ENCODE results near the gene HAPLN1. TPM values are rescaled to one million over a fixed set of nuclear protein-coding genes. Genes with fewer than 3 reads are reported as not detected.
"Not testable (repeated sequence)": the region's sequence is repeated elsewhere in the genome, so short reads cannot be mapped to it uniquely, and the experiment has no call there.

The HAPLN1 gene
- total RNA-seq, 1 donor from 2014 or later, result 114 TPM

DNA sequence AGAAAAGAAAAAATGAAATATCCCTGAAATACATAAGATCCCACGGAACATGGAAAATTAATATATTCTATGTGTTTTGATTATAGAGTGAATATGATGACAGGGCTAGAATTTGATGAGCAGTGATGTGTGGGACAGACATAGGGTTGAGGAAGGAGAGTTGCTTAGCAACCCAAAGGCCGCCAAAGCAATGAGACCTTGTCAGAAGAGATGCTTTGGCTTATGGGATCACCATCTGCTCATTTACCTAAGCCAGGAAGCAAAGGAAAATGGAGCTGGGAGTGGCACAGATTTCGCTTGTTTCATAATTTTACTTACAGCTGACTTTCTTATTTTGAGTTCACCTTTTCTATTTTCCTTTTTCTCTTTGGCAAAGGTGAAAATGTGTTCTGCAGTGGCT lies 20.9 kb upstream of the HAPLN1 start:
- TF ChIP-seq, protein P1, sequence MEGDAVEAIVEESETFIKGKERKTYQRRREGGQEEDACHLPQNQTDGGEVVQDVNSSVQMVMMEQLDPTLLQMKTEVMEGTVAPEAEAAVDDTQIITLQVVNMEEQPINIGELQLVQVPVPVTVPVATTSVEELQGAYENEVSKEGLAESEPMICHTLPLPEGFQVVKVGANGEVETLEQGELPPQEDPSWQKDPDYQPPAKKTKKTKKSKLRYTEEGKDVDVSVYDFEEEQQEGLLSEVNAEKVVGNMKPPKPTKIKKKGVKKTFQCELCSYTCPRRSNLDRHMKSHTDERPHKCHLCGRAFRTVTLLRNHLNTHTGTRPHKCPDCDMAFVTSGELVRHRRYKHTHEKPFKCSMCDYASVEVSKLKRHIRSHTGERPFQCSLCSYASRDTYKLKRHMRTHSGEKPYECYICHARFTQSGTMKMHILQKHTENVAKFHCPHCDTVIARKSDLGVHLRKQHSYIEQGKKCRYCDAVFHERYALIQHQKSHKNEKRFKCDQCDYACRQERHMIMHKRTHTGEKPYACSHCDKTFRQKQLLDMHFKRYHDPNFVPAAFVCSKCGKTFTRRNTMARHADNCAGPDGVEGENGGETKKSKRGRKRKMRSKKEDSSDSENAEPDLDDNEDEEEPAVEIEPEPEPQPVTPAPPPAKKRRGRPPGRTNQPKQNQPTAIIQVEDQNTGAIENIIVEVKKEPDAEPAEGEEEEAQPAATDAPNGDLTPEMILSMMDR (IDR thresholded peaks at IDR 0.05), result no peak
- Mint-ChIP-seq H3K4me1 (ENCODE audit: unreplicated experiment) (peaks cover 29% of the 10 kb centered on the region), H3K27ac (ENCODE audit: unreplicated experiment) (no peak overlapping the region), H3K4me3 (ENCODE audit: unreplicated experiment) (no peak overlapping the region), H3K36me3 (ENCODE audit: unreplicated experiment) (peaks cover 2% of the 10 kb centered on the region), H3K9me3 (ENCODE audit: unreplicated experiment) (no peaks in the 10 kb centered on the region), H3K27me3 (ENCODE audit: unreplicated experiment) (no peaks in the 10 kb centered on the region)
- DNase-seq (ENCODE audit: extremely low spot score, unreplicated experiment), result no peak

DNA sequence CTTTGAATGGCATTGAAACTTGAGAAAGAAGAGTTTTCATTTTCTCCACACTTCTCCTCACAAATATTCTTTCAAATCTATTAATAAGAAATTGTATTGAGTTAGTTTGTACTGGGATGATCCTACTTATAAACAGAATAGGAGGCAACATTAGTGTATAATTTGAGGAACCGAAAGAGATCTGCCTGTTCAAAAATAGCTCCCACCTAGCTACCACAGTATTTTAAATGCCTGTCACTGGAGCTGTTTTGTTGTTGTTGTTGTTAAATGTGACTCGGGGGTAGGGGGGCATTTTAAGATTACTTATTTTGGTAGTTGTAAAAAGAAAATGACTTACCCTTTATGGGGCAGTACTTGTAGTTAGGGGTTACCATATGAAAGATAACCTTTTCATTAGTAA lies 20.1 kb upstream of the HAPLN1 start:
- H3K27ac Mint-ChIP-seq (ENCODE audit: unreplicated experiment), result no peak overlapping the region
- TF ChIP-seq, protein P1 (IDR thresholded peaks at IDR 0.05), result no peak
- DNase-seq (ENCODE audit: extremely low spot score, unreplicated experiment), result no peak
- H3K9me3 Mint-ChIP-seq (ENCODE audit: unreplicated experiment), result no peaks in the 10 kb centered on the region
- peaks cover 2% of the 10 kb centered on the region for H3K36me3 Mint-ChIP-seq (ENCODE audit: unreplicated experiment)
- H3K4me3 Mint-ChIP-seq (ENCODE audit: unreplicated experiment), result no peak overlapping the region
- no peaks in the 10 kb centered on the region for H3K27me3 Mint-ChIP-seq (ENCODE audit: unreplicated experiment)
- H3K4me1 Mint-ChIP-seq (ENCODE audit: unreplicated experiment), result peaks cover 27% of the 10 kb centered on the region

DNA sequence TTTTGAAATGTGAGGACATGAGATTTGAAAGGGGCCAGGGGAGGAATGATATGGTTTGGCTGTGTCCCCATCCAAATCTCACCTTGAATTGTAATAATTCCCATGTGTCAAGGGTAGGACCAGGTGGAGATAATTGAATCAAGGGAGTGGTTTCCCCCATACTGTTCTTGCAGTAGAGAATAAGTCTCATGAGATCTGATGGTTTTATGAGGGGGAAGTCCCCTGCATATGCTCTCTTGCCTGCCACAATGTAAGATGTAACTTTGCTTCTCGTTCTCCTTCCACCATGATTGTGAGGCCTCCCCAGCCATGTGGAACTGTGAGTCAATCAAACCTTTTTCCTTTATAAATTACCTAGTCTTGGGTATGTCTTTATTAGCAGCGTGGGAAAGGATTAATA lies 15.5 kb upstream of the HAPLN1 start:
- not testable (repeated sequence) for H3K36me3 Mint-ChIP-seq (ENCODE audit: unreplicated experiment); H3K27ac Mint-ChIP-seq (ENCODE audit: unreplicated experiment); H3K4me3 Mint-ChIP-seq (ENCODE audit: unreplicated experiment); H3K9me3 Mint-ChIP-seq (ENCODE audit: unreplicated experiment); DNase-seq (ENCODE audit: extremely low spot score, unreplicated experiment); H3K27me3 Mint-ChIP-seq (ENCODE audit: unreplicated experiment)
- H3K4me1 Mint-ChIP-seq (ENCODE audit: unreplicated experiment), result peaks cover 14% of the 10 kb centered on the region

DNA sequence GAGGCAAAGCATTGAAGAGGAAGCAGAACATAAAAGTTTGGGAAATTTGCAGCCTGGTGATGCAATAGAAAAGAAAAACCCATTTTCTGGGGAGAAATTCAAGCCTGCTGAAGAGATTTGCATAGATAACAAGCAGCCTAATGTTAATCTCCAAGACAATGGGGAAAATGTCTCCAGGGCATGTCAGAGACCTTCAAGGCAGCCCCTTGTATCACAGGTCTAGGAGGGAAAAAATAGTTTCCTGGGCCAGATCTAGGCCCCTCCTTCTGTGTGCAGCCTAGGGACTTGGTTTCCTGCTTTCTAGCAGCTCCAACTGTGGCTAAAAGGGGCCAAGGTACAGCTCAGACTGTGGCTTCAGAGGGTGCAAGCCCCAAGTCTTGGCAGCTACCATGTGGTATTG lies 14.4 kb upstream of the HAPLN1 start:
- H3K36me3 Mint-ChIP-seq (ENCODE audit: unreplicated experiment); H3K9me3 Mint-ChIP-seq (ENCODE audit: unreplicated experiment); H3K27ac Mint-ChIP-seq (ENCODE audit: unreplicated experiment); H3K4me3 Mint-ChIP-seq (ENCODE audit: unreplicated experiment); DNase-seq (ENCODE audit: extremely low spot score, unreplicated experiment); H3K27me3 Mint-ChIP-seq (ENCODE audit: unreplicated experiment): not testable (repeated sequence)
- H3K4me1 Mint-ChIP-seq (ENCODE audit: unreplicated experiment), result peaks cover 14% of the 10 kb centered on the region

- H3K4me3 Mint-ChIP-seq (ENCODE audit: unreplicated experiment), result no peak overlapping the region
- H3K27me3 Mint-ChIP-seq (ENCODE audit: unreplicated experiment), result no peaks in the 10 kb centered on the region
- peaks cover 7% of the 10 kb centered on the region for H3K4me1 Mint-ChIP-seq (ENCODE audit: unreplicated experiment)
- peaks cover 8% of the 10 kb centered on the region for H3K9me3 Mint-ChIP-seq (ENCODE audit: unreplicated experiment)
- H3K36me3 Mint-ChIP-seq (ENCODE audit: unreplicated experiment), result no peaks in the 10 kb centered on the region
- no peak for DNase-seq (ENCODE audit: extremely low spot score, unreplicated experiment)
- TF ChIP-seq, protein P1 (IDR thresholded peaks at IDR 0.05), result no peak
- no peak overlapping the region for H3K27ac Mint-ChIP-seq (ENCODE audit: unreplicated experiment)
Measured at GRCh38 chr5:83731638-83732037, 11.0 kb upstream of the HAPLN1 start.

GRCh38 chr5:83729362-83729761 lies 8.7 kb upstream of the HAPLN1 start:
- DNase-seq (ENCODE audit: extremely low spot score, unreplicated experiment), result no peak
- H3K27ac Mint-ChIP-seq (ENCODE audit: unreplicated experiment), result no peak overlapping the region
- TF ChIP-seq, protein P1 (IDR thresholded peaks at IDR 0.05), result no peak
- no peaks in the 10 kb centered on the region for H3K27me3 Mint-ChIP-seq (ENCODE audit: unreplicated experiment)
- peaks cover 4% of the 10 kb centered on the region for H3K9me3 Mint-ChIP-seq (ENCODE audit: unreplicated experiment)
- peaks cover 19% of the 10 kb centered on the region for H3K4me1 Mint-ChIP-seq (ENCODE audit: unreplicated experiment)
- no peaks in the 10 kb centered on the region for H3K36me3 Mint-ChIP-seq (ENCODE audit: unreplicated experiment)
- H3K4me3 Mint-ChIP-seq (ENCODE audit: unreplicated experiment), result no peak overlapping the region
